ENCODE measurements around the gene CLIC1.

- TF ChIP-seq EZH2phosphoT487 (IDR thresholded peaks at IDR 0.05; ENCODE audit: insufficient read depth, low read depth) (no peak), EZH2 (IDR thresholded peaks at IDR 0.05; ENCODE audit: insufficient read depth, poor library complexity, severe bottlenecking) (no peak)
These were observed at the start of gene CLIC1 for GRCh38 chr6:31736021-31736767.
